GM18508 (cell line): ENCODE measurements around the gene ZNF83.
"Not testable (repeated sequence)": the region's sequence is repeated elsewhere in the genome, so short reads cannot be mapped to it uniquely, and the experiment has no call there.

ENCODE experiments used
- ATAC-seq: cut with Tn5 transposase; IDR thresholded peaks from one replicate; pipeline ENCODE4 v1.9.1; 2021; ENCODE audit warnings: moderate number of reproducible peaks; ENCODE audit not compliant: insufficient read depth, unreplicated experiment

The ZNF83 gene

GRCh38 chr19:52646571-52647217, 8.5 kb upstream of the ZNF83 start:
- ATAC-seq, result no peak

- ATAC-seq, result no peak
Measured at GRCh38 chr19:52640916-52641315, 2.8 kb upstream of the ZNF83 start.

- no peak for ATAC-seq
Measured at GRCh38 chr19:52639996-52640395, 1.8 kb upstream of the ZNF83 start.

- no peak for ATAC-seq
Measured at GRCh38 chr19:52638601-52639000, 446 bp upstream of the ZNF83 start.

GRCh38 chr19:52635786-52636570, 2.2 kb downstream of the ZNF83 start:
- ATAC-seq, result no peak

- ATAC-seq, result not testable (repeated sequence)
Measured at GRCh38 chr19:52627441-52627840, 10.7 kb downstream of the ZNF83 start.

GRCh38 chr19:52626915-52627314, 11.2 kb downstream of the ZNF83 start:
- no peak for ATAC-seq

GRCh38 chr19:52622261-52622660, 15.9 kb downstream of the ZNF83 start:
- no peak for ATAC-seq

- no peak for ATAC-seq
Measured at GRCh38 chr19:52621376-52621775, 16.8 kb downstream of the ZNF83 start.

GRCh38 chr19:52613299-52613906, 24.8 kb downstream of the ZNF83 start:
- no peak for ATAC-seq

GRCh38 chr19:52603558-52604207, 34.5 kb downstream of the ZNF83 start:
- no peak for ATAC-seq

- no peak for ATAC-seq
Measured at GRCh38 chr19:52602941-52603340, 35.2 kb downstream of the ZNF83 start.

GRCh38 chr19:52601974-52602366, 36.2 kb downstream of the ZNF83 start:
- not testable (repeated sequence) for ATAC-seq

GRCh38 chr19:52601025-52601973, 36.9 kb downstream of the ZNF83 start:
- ATAC-seq, result no peak

GRCh38 chr19:52600639-52601024, 37.5 kb downstream of the ZNF83 start:
- no peak for ATAC-seq

GRCh38 chr19:52599241-52599640, 38.9 kb downstream of the ZNF83 start:
- no peak for ATAC-seq

- ATAC-seq, result not testable (repeated sequence)
Measured at GRCh38 chr19:52593441-52593840, 44.7 kb downstream of the ZNF83 start.

GRCh38 chr19:52592301-52592700, 45.9 kb downstream of the ZNF83 start:
- ATAC-seq, result no peak

- ATAC-seq, result no peak
Measured at GRCh38 chr19:52590728-52591127, 47.4 kb downstream of the ZNF83 start.

- no peak for ATAC-seq
Measured at GRCh38 chr19:52585604-52586003, 52.6 kb downstream of the ZNF83 start.
